Heart left ventricle (tissue), 16 donors: ENCODE data around the gene CSTF1. TPM values are rescaled to one million over a fixed set of nuclear protein-coding genes. Genes with fewer than 3 reads are reported as not detected.

Experiments used
- ATAC-seq, 4 donors: fragments of 200-7000 bp; cut with Tn5 transposase; one replicate each; pipeline ENCODE4 v1.9.1; 2020 to 2022; ENCODE audit warnings: moderate library complexity in 4 of 4, mild to moderate bottlenecking in 3 of 4, moderate number of reproducible peaks in 1 of 4
- DNase-seq, 5 donors: peaks; one replicate each; pipeline ENCODE4 v3.0.0-alpha.2; 2020
- H3K27ac ChIP-seq, 12 donors: fragments of 200-600 bp; sonication (generic) in 4 of 12; one replicate each; pipeline versions ENCODE4 v1.5.0 to v1.8.0; 2016 to 2022; ENCODE audit warnings: mild to moderate bottlenecking in 2 of 12
- H3K27me3 ChIP-seq, 9 donors: fragments of 200-600 bp; sonication (generic) in 2 of 9; one replicate each; pipeline versions ENCODE4 v1.5.1 to v1.8.0; 2016 to 2022; ENCODE audit warnings: mild to moderate bottlenecking in 3 of 9
- H3K36me3 ChIP-seq, 9 donors: fragments of 200-600 bp; sonication (generic) in 2 of 9; one replicate each; pipeline versions ENCODE4 v1.5.0 to v1.8.0; 2018 to 2022; ENCODE audit warnings: mild to moderate bottlenecking in 2 of 9
- H3K4me1 ChIP-seq, 12 donors: fragments of 200-600 bp; sonication (generic) in 4 of 12; one replicate each; pipeline versions ENCODE4 v1.5.0 to v1.8.0; 2016 to 2022; ENCODE audit warnings: mild to moderate bottlenecking in 3 of 12
- H3K4me3 ChIP-seq, 12 donors: fragments of 200-600 bp; sonication (generic) in 4 of 12; one replicate each; pipeline versions ENCODE4 v1.5.0 to v1.8.0; 2017 to 2022; ENCODE audit warnings: mild to moderate bottlenecking in 9 of 12, moderate library complexity in 4 of 12
- H3K9me3 ChIP-seq, 12 donors: fragments of 200-600 bp; sonication (generic) in 4 of 12; one replicate each; pipeline versions ENCODE4 v1.5.0 to v1.8.0; 2016 to 2022; ENCODE audit warnings: mild to moderate bottlenecking in 1 of 12
- POLR2A ChIP-seq, 2 donors: fragments of 450-650 bp; IDR thresholded peaks; one replicate each; pipeline ENCODE4 v1.6.1; 2017; ENCODE audit warnings: antibody characterized with exemption in 2 of 2, mild to moderate bottlenecking in 2 of 2, moderate library complexity in 2 of 2
- WGBS, 4 donors: extraction: QIAGEN DNeasy Blood & Tissue Kit in 2 of 4; methylation state at CpG; one replicate each; pipeline versions ENCODE4 v1.1.5 to v1.1.7; 2013 to 2018; 5-methylcytosine and 5-hydroxymethylcytosine counted together
- intact Hi-C, 10 donors: fragments of 100-400 bp; cut with DNase I; formaldehyde crosslinking; loops; one replicate each; pipeline versions ENCODE4 v1.11.1 to v1.14.2; 2022
- polyA plus RNA-seq, 2 donors: library from polyadenylated mRNA; stranded (reverse); fragments of 200-250 nt; gene quantifications; one replicate each; pipeline ENCODE4 v1.2.3, GENCODE V29; 2013
- total RNA-seq, 9 donors: library from RNA; depleted of rRNA in 2 of 9; stranded (reverse); fragments of >200 nt in 2 of 9; fragmentation: NEBNext Ultra II Directional in 3 of 9; extraction: Animal tissue kit (Norgen Biotek cat#: 25700) in 3 of 9; gene quantifications; one replicate each; pipeline versions ENCODE4 v1.1.0 to v1.2.4, GENCODE V29; 2016 to 2023
- TF ChIP-seq, protein P1 (sequence below), 12 donors: fragments of 200-600 bp; sonication (generic) in 4 of 12; IDR thresholded peaks; one replicate each; pipeline versions ENCODE4 v1.5.0 to v1.8.0; 2018 to 2022; ENCODE audit warnings: antibody characterized with exemption in 12 of 12, mild to moderate bottlenecking in 5 of 12
- donor health status: ischemic (EF 13 %, LVEDD 7.1; RV severe dilation, severe dysfunction).
- donor health status: healthy with polysubstance abuse.
- donor health status: DM: no; HTN: yes; CAD: no.
- donor health status: DM: no; HTN: no; CAD: no.
- donor health status: ischemic (EF 25% LVEDD 6.9; RV normal size, moderate dysfunction).
- donor health status: ischemic (EF 25% LVEDD 5.7; RV mildly dilated, moderate dysfunction).
- donor health status: healthy.
- donor health status: DM: yes; HTN: yes; CAD: no.
- donor health status: ischemic (EF 35%, LVEDD 5.7; RV mildly dilated, moderate dysfunction).
- donor health status: nonischemic (EF 11% LVEDD 7.7; RV severe dilation, severe dysfunction).
- donor health status: DM: yes; HTN: yes; CAD: no.
- donor health status: PGD.
- donor health status: ischemic (EF 29% LVEDD 5.4; RV normal size, mild dysfunction).
- donor health status: nonischemic (EF 23%, LVEDD 6.1; RV moderate dilation, normal function).

Gene CSTF1
- total and polyA plus RNA-seq, 11 donors = 4.2 to 27.3 (median 21.4) TPM

DNA sequence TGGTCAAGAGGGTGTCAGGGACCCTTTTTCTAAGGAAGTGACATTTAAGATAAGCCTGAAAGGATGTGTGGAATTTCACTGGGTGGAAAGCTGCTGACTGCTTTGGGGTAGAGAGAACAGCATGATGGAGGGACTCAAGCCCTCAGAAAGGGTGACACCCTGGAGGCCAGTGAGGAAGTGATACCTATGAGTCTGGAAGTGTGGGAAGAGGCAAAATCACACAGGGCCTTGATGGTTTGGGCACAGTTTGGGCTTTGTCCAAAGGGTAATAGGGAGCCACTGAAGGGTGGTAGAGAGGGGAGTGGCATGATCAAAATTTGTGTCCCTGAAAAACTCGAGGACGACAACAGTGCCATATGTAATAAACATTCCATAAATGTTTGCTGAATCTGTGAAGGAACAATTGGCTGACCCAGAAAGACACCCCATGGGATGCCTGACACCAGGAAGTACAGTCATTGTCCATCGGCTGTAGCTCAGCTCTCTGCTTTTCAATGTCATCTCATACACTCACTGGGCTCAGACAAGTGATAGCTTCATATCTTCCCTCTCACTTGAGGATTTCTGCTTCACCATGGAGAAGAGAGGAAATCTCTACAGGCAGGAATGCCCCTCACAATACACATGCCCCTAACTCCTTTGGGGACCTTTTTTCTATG lies 40.9 kb downstream of the CSTF1 start:
- Histone ChIP-seq H3K4me3 (no peak overlapping the region), H3K27me3 (peaks cover 0 to 14% (median 0%) of the 10 kb centered on the region in 9 donors), H3K4me1 (peaks cover 0 to 47% (median 1%) of the 10 kb centered on the region in 12 donors), H3K36me3 (peaks cover 0 to 7% (median 0%) of the 10 kb centered on the region in 9 donors), H3K9me3 (no peaks in the 10 kb centered on the region), H3K27ac (peak overlapping the region in 2 of 12 donors; percentile 4 to 44)
- TF ChIP-seq POLR2A (IDR thresholded peaks at IDR 0.05) = no peak
- TF ChIP-seq, protein P1, sequence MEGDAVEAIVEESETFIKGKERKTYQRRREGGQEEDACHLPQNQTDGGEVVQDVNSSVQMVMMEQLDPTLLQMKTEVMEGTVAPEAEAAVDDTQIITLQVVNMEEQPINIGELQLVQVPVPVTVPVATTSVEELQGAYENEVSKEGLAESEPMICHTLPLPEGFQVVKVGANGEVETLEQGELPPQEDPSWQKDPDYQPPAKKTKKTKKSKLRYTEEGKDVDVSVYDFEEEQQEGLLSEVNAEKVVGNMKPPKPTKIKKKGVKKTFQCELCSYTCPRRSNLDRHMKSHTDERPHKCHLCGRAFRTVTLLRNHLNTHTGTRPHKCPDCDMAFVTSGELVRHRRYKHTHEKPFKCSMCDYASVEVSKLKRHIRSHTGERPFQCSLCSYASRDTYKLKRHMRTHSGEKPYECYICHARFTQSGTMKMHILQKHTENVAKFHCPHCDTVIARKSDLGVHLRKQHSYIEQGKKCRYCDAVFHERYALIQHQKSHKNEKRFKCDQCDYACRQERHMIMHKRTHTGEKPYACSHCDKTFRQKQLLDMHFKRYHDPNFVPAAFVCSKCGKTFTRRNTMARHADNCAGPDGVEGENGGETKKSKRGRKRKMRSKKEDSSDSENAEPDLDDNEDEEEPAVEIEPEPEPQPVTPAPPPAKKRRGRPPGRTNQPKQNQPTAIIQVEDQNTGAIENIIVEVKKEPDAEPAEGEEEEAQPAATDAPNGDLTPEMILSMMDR (IDR thresholded peaks at IDR 0.05) = no peak
- intact Hi-C loops = no loop called here
- ATAC-seq = peak in 2 of 4 donors; percentile 28 to 30
- 30 to 56% (median 44%) methylated on average over 3 of the region's 3 CpGs for WGBS, 4 donors
- DNase-seq = no peak

DNA sequence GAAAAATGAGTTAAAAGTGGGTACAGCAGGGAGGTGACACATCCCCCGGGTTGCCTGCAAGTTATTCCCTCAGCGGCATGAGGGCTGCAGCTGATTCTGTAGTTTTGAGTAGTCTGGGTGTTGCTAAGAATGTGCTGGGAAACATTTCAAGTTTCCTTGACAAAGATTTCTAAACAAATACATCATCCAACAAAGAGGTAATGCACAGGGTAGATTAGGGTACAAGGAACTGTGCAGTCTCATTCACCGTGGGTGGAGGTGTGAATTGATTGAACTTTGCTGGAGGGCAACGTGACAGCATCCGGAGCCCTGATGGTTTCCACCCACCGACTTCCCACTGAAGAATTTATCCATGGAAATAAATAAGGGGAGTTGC lies 41.4 kb downstream of the CSTF1 start:
- Histone ChIP-seq H3K4me3 (no peak overlapping the region), H3K27ac (peak overlapping the region in 2 of 12 donors; percentile 31 to 44), H3K36me3 (peaks cover 0 to 7% (median 0%) of the 10 kb centered on the region in 9 donors), H3K27me3 (peaks cover 0 to 14% (median 0%) of the 10 kb centered on the region in 9 donors), H3K4me1 (peaks cover 0 to 44% (median 1%) of the 10 kb centered on the region in 12 donors), H3K9me3 (no peaks in the 10 kb centered on the region)
- intact Hi-C loops = no loop called here
- peak in 3 of 4 donors; percentile 61 to 64 (median 62) for ATAC-seq
- 33 to 50% (median 41%) methylated on average over 5 to 6 of the region's 6 CpGs for WGBS, 4 donors
- no peak for TF ChIP-seq POLR2A (IDR thresholded peaks at IDR 0.05)
- TF ChIP-seq, protein P1 (IDR thresholded peaks at IDR 0.05) = no peak
- no peak for DNase-seq

DNA sequence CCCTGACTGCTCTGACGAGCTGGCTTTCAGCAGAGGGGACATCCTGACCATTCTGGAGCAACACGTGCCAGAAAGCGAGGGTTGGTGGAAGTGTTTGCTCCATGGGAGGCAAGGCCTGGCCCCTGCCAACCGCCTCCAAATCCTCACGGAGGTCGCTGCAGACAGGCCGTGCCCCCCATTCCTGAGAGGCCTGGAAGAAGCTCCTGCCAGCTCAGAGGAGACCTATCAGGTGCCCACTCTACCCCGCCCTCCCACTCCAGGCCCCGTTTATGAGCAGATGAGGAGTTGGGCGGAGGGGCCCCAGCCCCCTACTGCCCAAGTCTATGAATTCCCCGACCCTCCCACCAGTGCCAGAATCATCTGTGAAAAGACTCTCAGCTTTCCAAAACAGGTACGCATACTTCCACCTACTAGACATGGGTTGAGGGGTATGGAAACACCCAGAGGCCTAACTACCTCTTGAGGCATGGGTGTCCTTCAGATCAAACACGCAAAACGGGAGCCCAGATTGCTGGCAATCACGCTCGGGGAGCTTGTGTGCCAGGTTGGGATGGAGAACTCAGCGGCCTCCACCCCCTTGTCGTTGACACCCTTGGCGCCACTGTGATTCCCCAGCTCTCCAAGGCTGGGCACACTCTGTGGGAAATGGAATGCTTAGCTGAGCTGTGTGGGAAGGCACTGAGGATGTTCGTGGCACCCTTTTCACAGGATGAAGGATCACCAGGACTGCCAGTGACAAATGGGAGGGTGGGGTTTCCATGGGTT lies 44.9 kb downstream of the CSTF1 start:
- peaks cover 0 to 5% (median 0%) of the 10 kb centered on the region in 9 donors for H3K27me3 ChIP-seq
- H3K9me3 ChIP-seq = no peaks in the 10 kb centered on the region
- DNase-seq (no peak), ATAC-seq (no peak)
- H3K4me1 ChIP-seq = peaks cover 0 to 54% (median 5%) of the 10 kb centered on the region in 12 donors
- H3K4me3 ChIP-seq = no peak overlapping the region
- no peak for TF ChIP-seq POLR2A (IDR thresholded peaks at IDR 0.05)
- TF ChIP-seq, protein P1 (IDR thresholded peaks at IDR 0.05) = no peak
- peaks cover 0 to 7% (median 0%) of the 10 kb centered on the region in 9 donors for H3K36me3 ChIP-seq
- 89 to 94% (median 93%) methylated on average over 12 to 20 of the region's 20 CpGs for WGBS, 4 donors
- intact Hi-C loops = no loop called here
- H3K27ac ChIP-seq = no peak overlapping the region

DNA sequence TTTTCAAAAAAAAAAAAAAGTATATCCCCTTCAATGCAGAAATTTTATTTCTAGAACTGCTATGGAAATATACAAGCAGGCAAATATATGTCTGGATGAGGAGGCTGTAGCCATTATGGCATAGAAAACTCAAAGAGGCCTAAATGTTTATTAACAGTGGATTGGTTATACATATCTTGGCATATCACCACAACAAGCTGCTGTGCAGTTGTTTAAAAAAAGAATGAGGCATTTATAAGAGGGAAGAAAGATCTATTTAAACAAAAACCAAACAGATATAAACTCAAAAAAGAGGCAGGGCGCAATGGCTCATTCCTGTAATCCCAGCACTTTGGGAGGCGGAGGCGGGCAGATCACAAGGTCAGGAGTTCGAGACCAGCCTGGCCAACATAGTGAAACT lies 45.8 kb downstream of the CSTF1 start:
- H3K27me3 ChIP-seq = no peaks in the 10 kb centered on the region
- peaks cover 0 to 56% (median 5%) of the 10 kb centered on the region in 12 donors for H3K4me1 ChIP-seq
- intact Hi-C loops = no loop called here
- H3K36me3 ChIP-seq = peaks cover 0 to 7% (median 0%) of the 10 kb centered on the region in 9 donors
- WGBS, 4 donors = 94 to 98% (median 95%) methylated on average over 4 of the region's 4 CpGs
- H3K9me3 ChIP-seq = no peaks in the 10 kb centered on the region
- ATAC-seq (no peak), DNase-seq (no peak)
- H3K27ac ChIP-seq = no peak overlapping the region
- H3K4me3 ChIP-seq = no peak overlapping the region
- TF ChIP-seq, protein P1 (IDR thresholded peaks at IDR 0.05) = no peak
- no peak for TF ChIP-seq POLR2A (IDR thresholded peaks at IDR 0.05)
